ENCODE results near the gene ARHGDIA. TPM values are rescaled to one million over a fixed set of nuclear protein-coding genes. Genes with fewer than 3 reads are reported as not detected.

The ARHGDIA gene
- polyA plus RNA-seq, 1 experiment, result 62.2 TPM

DNA sequence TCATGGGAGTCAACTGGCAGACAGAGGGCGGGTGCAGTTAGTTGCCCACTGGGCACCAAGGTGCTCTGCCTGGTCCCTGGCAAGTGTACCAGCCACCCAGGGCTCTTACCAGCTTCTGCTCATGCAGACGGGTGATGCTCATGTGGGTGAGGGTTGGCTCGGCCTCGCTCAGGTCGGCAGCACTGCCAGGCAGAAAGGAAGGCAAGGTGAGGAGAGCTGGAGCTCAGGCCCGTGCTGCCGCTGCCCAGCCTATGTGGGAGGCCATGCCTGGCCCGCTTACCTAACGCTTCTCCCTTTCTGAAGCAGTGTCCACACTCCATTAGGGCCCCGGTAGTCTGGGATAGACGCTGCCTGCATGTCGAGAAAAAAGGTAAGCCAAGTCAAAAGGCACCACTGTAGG is 44.2 kb upstream of the ARHGDIA start:
- CTCF ChIA-PET, result no interaction called here
- Histone ChIP-seq H3K27me3 (ENCODE audit: control insufficient read depth, insufficient read depth, low read length) (no peaks in the 10 kb centered on the region), H3K9me3 (ENCODE audit: control insufficient read depth, insufficient read depth, low read length) (peaks cover 4% of the 10 kb centered on the region; the same call in 1 of the 2 replicates), H3K4me3 (ENCODE audit: low read depth, low read length) (no peak overlapping the region), H3K27ac (ENCODE audit: low read depth, low read length) (no peak overlapping the region)
- TF ChIP-seq, protein P1, sequence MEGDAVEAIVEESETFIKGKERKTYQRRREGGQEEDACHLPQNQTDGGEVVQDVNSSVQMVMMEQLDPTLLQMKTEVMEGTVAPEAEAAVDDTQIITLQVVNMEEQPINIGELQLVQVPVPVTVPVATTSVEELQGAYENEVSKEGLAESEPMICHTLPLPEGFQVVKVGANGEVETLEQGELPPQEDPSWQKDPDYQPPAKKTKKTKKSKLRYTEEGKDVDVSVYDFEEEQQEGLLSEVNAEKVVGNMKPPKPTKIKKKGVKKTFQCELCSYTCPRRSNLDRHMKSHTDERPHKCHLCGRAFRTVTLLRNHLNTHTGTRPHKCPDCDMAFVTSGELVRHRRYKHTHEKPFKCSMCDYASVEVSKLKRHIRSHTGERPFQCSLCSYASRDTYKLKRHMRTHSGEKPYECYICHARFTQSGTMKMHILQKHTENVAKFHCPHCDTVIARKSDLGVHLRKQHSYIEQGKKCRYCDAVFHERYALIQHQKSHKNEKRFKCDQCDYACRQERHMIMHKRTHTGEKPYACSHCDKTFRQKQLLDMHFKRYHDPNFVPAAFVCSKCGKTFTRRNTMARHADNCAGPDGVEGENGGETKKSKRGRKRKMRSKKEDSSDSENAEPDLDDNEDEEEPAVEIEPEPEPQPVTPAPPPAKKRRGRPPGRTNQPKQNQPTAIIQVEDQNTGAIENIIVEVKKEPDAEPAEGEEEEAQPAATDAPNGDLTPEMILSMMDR (IDR thresholded peaks at IDR 0.05; ENCODE audit: low read depth, low read length), result no peak
- POLR2A ChIA-PET, result no interaction called here
- DNase-seq (ENCODE audit: low read depth, low spot score), result no peak

DNA sequence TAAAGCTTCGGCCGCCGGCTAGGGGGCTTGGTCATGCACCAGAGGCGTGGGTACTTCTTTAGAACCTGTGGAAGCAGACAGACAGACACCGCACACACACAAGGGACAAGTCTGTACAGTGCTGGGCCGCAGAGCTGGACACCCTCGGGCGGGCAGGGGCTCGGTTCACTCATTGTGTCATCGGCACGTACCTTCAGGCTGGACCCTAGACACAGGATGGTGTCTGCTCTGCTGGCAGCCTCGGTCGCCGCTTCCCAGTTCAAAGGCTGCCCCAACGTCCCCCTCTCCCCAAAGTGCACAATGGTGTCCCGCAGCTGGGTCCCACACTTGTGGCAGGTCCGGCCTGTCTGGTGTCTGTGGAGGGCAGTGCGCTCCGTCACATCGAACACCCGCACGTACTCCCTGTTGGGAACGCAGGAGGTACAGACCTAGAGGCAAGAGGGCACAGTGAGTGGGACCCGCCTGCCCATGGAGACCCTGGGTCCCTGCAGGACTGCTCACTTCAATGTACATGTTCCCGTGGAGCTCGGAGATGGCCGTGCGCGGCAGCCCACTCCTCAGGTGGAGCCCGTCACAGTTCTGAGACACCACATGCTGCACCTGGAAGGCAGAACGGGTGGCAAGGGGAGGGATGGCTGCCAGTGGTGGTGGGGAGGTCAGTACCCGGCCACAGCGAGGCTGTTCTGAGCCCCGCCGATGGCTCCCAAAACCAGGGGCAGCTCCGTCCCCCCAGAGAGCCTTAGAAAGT is 43.1 kb upstream of the ARHGDIA start:
- CTCF ChIA-PET, result no interaction called here
- no peaks in the 10 kb centered on the region for H3K27me3 ChIP-seq (ENCODE audit: control insufficient read depth, insufficient read depth, low read length)
- no peak for DNase-seq (ENCODE audit: low read depth, low spot score)
- H3K4me3 ChIP-seq (ENCODE audit: low read depth, low read length), result no peak overlapping the region
- peaks cover 4% of the 10 kb centered on the region; the same call in 1 of the 2 replicates for H3K9me3 ChIP-seq (ENCODE audit: control insufficient read depth, insufficient read depth, low read length)
- POLR2A ChIA-PET, result interaction anchor here (0.6 kb wide), 1 partner anchor 33 kb away, joined by 3 read pairs; no protein-coding TSS in a partner anchor
- H3K27ac ChIP-seq (ENCODE audit: low read depth, low read length), result no peak overlapping the region
- TF ChIP-seq, protein P1 (IDR thresholded peaks at IDR 0.05; ENCODE audit: low read depth, low read length), result no peak

DNA sequence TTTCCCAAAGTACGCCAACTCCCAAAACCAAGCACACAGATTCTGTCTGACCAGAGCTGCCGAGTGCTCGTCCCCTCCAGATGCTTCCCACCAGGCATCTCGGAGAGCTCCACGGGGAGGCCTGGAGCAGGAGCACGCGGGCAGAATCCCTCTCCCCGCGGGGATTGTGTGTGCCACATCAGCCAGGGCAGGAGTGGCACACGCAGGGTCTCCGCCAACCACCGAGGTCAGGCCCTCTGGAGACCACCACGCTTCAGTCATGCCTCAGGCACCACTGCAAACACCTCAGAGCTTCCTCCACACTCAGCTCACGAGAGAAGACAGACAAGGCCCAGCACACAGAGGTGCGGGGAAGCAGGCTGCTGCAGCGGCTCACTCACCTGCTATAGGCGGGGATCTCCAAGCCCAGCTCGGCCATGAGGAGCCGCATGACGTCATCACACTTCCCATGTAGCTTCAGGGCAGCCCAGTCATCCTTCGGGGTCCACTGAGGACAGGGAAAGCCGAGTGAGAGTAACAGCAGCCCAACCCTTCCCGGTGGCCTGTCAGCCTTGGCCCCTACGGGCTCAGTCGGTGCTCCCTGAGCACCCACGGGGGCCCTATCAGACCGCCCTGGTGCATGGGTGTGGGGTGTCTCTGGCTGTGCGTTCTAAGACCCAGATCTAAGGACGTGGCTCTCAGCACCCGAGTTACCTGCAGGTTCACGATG is 42.4 kb upstream of the ARHGDIA start:
- Histone ChIP-seq H3K27ac (ENCODE audit: low read depth, low read length) (no peak overlapping the region), H3K27me3 (ENCODE audit: control insufficient read depth, insufficient read depth, low read length) (no peaks in the 10 kb centered on the region), H3K9me3 (ENCODE audit: control insufficient read depth, insufficient read depth, low read length) (peaks cover 4% of the 10 kb centered on the region; the same call in 1 of the 2 replicates), H3K4me3 (ENCODE audit: low read depth, low read length) (no peak overlapping the region)
- DNase-seq (ENCODE audit: low read depth, low spot score), result no peak
- ChIA-PET POLR2A (interaction anchor here (0.6 to 2.0 kb wide), 3 partner anchors 13 to 32 kb away, joined by 3 to 7 read pairs (median 6); no protein-coding TSS in a partner anchor), CTCF (no interaction called here)
- TF ChIP-seq, protein P1 (IDR thresholded peaks at IDR 0.05; ENCODE audit: low read depth, low read length), result no peak

DNA sequence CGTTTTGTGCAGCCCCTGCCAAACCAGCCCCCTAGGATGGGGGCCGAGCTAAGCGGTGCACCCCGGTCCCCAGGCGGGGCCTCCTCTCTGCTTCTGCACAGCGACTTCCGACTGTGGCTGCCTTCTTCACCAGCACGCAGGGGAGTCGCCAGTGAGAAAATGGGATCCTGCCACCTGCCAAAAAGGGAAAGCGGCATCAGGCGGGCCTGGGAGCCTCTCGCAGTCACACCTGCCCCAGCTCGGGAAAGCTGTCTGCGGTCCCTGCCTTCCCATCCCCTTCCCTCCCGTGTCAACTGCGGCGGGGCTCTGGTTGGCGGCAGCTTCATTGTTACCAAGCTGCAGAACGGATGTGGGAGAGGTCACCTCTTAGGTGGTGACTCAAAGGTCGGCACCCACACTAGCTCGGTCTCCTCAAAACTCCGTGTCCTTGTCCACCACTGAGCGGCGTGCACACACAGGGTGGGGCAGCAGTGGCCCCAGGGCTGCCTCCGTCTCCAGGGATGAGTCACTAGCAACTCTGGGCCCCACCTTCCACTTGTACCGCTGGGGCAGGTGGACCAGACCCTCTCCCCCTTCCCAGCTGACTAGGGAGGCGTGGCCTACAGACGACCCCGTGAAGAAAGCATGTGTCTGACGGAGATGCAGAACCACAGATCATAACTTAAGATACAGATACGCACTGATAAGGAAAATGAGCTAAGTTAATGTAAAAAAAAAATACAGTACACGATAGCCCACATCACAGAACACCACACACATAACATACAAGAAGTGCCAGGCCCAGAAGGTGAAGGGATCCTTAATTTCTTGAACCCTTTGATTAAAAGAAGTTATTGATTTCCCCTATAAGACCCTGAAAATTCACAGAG is 41.5 kb upstream of the ARHGDIA start:
- ChIA-PET POLR2A (interaction anchor here (1.1 to 2.0 kb wide), 2 partner anchors 14 to 18 kb away, joined by 6 to 7 read pairs; no protein-coding TSS in a partner anchor), CTCF (no interaction called here)
- no peak for DNase-seq (ENCODE audit: low read depth, low spot score)
- Histone ChIP-seq H3K27me3 (ENCODE audit: control insufficient read depth, insufficient read depth, low read length) (no peaks in the 10 kb centered on the region), H3K27ac (ENCODE audit: low read depth, low read length) (no peak overlapping the region), H3K4me3 (ENCODE audit: low read depth, low read length) (no peak overlapping the region), H3K9me3 (ENCODE audit: control insufficient read depth, insufficient read depth, low read length) (peaks cover 4% of the 10 kb centered on the region; the same call in 1 of the 2 replicates)
- TF ChIP-seq, protein P1 (IDR thresholded peaks at IDR 0.05; ENCODE audit: low read depth, low read length), result no peak
